ENCODE results near the gene MACROD1.

Gene MACROD1

DNA sequence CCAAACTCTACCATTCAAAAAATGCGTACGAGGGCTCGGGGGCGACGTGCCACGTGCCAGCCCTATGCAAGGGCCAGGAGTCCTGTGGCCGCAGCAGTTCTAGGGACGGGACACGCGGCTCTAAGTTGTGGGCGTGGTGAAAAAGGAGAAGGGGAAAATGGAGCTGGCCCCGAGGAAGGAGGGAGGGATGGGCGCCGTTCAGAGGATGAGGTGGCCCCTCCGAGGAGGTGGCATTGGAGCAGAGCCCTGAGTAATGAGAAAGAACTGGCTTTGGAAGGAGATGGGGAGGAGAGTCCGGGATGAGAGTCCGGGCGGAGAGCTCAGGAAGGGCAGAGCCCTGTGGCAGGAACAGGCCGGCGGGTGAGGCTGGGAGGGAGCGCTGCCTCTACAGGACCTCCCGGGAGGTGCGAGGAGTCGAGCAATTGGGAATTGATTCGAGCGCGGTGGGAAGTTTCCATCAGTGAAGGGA, 158.7 kb downstream of the MACROD1 start:
- no peak for DNase-seq (ENCODE audit: low spot score)
- in situ Hi-C loops (cut with MboI; ENCODE audit: low pct_unique_long_range_greater_than_20kb, low sequenced_read_pairs, unreplicated experiment), result no loop called here
- TF ChIP-seq, protein P1, sequence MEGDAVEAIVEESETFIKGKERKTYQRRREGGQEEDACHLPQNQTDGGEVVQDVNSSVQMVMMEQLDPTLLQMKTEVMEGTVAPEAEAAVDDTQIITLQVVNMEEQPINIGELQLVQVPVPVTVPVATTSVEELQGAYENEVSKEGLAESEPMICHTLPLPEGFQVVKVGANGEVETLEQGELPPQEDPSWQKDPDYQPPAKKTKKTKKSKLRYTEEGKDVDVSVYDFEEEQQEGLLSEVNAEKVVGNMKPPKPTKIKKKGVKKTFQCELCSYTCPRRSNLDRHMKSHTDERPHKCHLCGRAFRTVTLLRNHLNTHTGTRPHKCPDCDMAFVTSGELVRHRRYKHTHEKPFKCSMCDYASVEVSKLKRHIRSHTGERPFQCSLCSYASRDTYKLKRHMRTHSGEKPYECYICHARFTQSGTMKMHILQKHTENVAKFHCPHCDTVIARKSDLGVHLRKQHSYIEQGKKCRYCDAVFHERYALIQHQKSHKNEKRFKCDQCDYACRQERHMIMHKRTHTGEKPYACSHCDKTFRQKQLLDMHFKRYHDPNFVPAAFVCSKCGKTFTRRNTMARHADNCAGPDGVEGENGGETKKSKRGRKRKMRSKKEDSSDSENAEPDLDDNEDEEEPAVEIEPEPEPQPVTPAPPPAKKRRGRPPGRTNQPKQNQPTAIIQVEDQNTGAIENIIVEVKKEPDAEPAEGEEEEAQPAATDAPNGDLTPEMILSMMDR (IDR thresholded peaks at IDR 0.05; ENCODE audit: extremely low read depth, insufficient read depth, missing control alignments), result no peak

DNA sequence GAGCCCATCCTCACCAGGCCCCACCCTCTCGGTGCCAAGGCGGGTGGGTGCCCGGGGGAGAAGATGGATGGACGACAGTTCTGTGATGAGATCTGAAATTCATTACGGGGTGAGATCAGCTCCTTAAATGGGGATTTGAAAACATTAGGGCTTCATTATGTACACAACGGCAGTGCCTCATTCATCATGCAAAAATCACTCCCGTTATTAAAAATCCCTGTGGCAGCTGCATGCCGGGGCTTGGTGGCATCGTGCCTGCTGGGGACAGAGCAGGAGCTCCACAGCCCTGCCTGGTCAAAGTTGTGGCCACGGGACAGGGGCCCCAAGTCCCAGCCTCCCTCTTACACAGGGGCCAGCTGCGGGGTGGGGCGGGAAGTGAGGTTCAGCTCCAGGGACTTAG, 159.5 kb downstream of the MACROD1 start:
- in situ Hi-C loops (cut with MboI; ENCODE audit: low pct_unique_long_range_greater_than_20kb, low sequenced_read_pairs, unreplicated experiment), result no loop called here
- TF ChIP-seq, protein P1 (IDR thresholded peaks at IDR 0.05; ENCODE audit: extremely low read depth, insufficient read depth, missing control alignments), result no peak
- DNase-seq (ENCODE audit: low spot score), result no peak

DNA sequence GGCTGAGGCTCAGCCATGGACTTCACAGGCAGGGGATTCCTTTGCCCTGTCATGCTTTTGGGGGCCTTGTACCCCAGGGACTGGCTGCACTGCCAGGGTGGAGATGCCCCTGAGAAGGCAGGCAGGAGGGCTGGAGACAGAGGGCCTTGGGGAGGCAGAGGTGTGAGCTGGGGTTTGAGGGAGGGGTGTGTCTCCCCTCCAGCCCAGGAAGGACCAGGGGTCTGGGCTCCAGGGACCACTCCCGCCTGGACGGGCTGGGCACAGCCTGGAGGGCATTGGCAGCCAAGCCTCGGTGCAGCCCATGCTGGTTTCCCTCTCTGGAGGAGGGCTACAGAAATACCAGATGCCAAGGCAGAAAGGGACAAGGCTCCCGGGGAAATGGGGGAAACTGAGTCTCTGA, 160.2 kb downstream of the MACROD1 start:
- in situ Hi-C loops (cut with MboI; ENCODE audit: low pct_unique_long_range_greater_than_20kb, low sequenced_read_pairs, unreplicated experiment), result no loop called here
- no peak for DNase-seq (ENCODE audit: low spot score)
- TF ChIP-seq, protein P1 (IDR thresholded peaks at IDR 0.05; ENCODE audit: extremely low read depth, insufficient read depth, missing control alignments), result no peak

DNA sequence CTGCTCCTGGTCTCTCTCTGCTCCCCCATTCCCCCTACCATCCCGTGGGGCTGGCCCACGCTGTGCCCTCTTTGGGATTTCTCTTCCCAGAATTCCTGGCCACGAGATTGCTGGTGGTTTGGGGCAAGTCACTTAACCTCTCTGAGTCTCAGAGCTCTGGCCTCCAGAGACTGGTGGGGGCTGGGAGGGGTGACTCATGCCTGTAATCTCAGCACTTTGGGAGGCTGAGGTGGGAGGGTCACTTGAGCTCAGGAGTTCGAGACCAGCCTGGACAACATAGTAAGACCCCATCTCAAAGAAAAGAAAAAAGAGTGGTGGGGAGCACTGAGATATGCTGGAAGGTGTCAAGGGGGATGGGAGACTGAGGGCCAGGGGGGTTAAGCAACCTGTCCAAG, 161.3 kb downstream of the MACROD1 start:
- in situ Hi-C loops (cut with MboI; ENCODE audit: low pct_unique_long_range_greater_than_20kb, low sequenced_read_pairs, unreplicated experiment), result no loop called here
- no peak for DNase-seq (ENCODE audit: low spot score)
- TF ChIP-seq, protein P1 (IDR thresholded peaks at IDR 0.05; ENCODE audit: extremely low read depth, insufficient read depth, missing control alignments), result no peak

DNA sequence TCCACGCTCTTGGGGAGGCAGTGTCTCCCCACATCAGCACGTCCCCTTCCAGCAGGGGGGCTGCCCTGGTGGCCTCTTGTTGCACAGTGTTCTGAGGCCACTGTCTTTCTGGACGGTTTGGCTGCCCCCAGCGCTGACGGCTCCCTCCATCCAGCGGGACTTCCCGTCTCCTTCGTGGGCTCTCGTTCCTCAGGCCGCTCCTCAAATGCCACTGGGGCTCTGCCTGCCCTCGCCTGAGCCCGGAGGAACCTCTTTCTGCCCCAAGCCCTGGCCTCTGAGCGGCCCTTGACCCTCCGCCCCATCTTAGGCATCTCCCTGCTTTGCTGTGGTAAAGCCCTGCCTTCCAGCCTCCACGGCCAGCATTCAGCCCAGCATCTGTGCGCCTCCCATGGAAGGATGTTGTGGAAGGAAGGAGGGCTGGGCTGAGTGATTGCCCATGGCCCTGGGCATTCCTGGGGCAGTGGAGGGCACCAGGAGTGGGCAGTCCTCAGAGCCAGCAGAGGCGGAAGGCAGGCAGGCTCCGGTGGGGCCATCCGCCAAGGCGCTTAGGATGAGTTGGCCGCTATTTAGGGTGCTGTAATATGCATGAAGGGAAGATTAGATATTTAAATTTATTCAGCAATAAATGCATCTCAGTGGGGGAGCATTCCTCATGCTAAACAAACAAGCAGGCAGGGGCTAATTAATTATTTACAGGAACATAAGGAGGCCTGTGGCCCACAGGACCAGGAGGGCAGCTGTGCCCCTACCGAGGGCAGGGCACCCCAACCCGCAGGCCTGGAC, 161.9 kb downstream of the MACROD1 start:
- TF ChIP-seq, protein P1 (IDR thresholded peaks at IDR 0.05; ENCODE audit: extremely low read depth, insufficient read depth, missing control alignments), result no peak
- DNase-seq (ENCODE audit: low spot score), result no peak
- in situ Hi-C loops (cut with MboI; ENCODE audit: low pct_unique_long_range_greater_than_20kb, low sequenced_read_pairs, unreplicated experiment), result no loop called here

- DNase-seq (ENCODE audit: low spot score), result no peak
- TF ChIP-seq, protein P1 (IDR thresholded peaks at IDR 0.05; ENCODE audit: extremely low read depth, insufficient read depth, missing control alignments), result no peak
- in situ Hi-C loops (cut with MboI; ENCODE audit: low pct_unique_long_range_greater_than_20kb, low sequenced_read_pairs, unreplicated experiment), result no loop called here
Measured at GRCh38 chr11:64001484-64002420, 164.2 kb downstream of the MACROD1 start.
